HG02938 (cell line): ENCODE measurements around the gene EBPL.
A peak's percentile ranks its signal among the peaks of the same experiment; 100 is the strongest.
"Not testable (repeated sequence)": the region's sequence is repeated elsewhere in the genome, so short reads cannot be mapped to it uniquely, and the experiment has no call there.

Experiments used
- ATAC-seq: cut with Tn5 transposase; IDR thresholded peaks from one replicate; pipeline ENCODE4 v1.9.1; 2021; ENCODE audit warnings: mild to moderate bottlenecking, moderate library complexity; ENCODE audit not compliant: unreplicated experiment

Gene EBPL

GRCh38 chr13:49636705-49637104 is 54.6 kb downstream of the EBPL start:
- ATAC-seq, result no peak

- ATAC-seq, result no peak
Observed at GRCh38 chr13:49635599-49636433, 55.5 kb downstream of the EBPL start.

GRCh38 chr13:49633710-49634109 is 57.6 kb downstream of the EBPL start:
- ATAC-seq, result no peak

- ATAC-seq, result no peak
Observed at GRCh38 chr13:49632156-49632555, 59.1 kb downstream of the EBPL start.

GRCh38 chr13:49630580-49630979 is 60.7 kb downstream of the EBPL start:
- ATAC-seq, result no peak

GRCh38 chr13:49629947-49630346 is 61.3 kb downstream of the EBPL start:
- no peak for ATAC-seq

GRCh38 chr13:49629196-49629938 is 61.9 kb downstream of the EBPL start:
- ATAC-seq, result no peak

GRCh38 chr13:49627831-49628652 is 63.2 kb downstream of the EBPL start, which contains the start of gene ARL11:
ARL11 (plus strand) TSS chr13:49628507; CDS start chr13:49630448, 1,941 bp downstream.
- peak; percentile 82 for ATAC-seq

GRCh38 chr13:49625392-49626079 is 65.8 kb downstream of the EBPL start:
- no peak for ATAC-seq

- ATAC-seq, result no peak
Observed at GRCh38 chr13:49624229-49624628, 67.1 kb downstream of the EBPL start.

- ATAC-seq, result no peak
Observed at GRCh38 chr13:49622174-49622946, 68.9 kb downstream of the EBPL start.

GRCh38 chr13:49620170-49620621 is 71.1 kb downstream of the EBPL start:
- ATAC-seq, result no peak

GRCh38 chr13:49616676-49617065 is 74.6 kb downstream of the EBPL start:
- ATAC-seq, result no peak

- no peak for ATAC-seq
Observed at GRCh38 chr13:49615836-49616675, 75.2 kb downstream of the EBPL start.

GRCh38 chr13:49612042-49612441 is 79.2 kb downstream of the EBPL start:
- not testable (repeated sequence) for ATAC-seq
